ENCODE results near the gene MEGF6. TPM values are rescaled to one million over a fixed set of nuclear protein-coding genes. Genes with fewer than 3 reads are reported as not detected.

MEGF6 gene
- total and polyA plus RNA-seq, 8 donors = 40.6 to 108 (median 51.5) TPM

DNA sequence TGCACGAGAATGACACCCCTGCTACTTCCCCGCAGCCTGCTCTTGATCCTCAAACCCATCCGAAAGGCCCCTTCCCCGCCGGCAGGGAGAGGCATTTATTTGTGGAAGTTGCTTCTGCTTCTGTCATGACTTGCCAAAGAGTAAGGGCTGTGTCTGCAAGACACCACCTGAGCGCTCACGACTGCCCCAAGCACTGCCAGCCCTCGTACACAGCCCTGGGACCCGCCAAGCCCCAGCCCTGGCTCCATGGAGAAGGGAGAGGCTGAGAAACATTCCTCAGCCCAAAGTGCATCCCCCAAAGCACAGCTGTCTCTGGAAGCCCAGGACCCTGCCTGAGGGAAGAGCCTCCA is 7.2 kb upstream of the MEGF6 start:
- Histone ChIP-seq H3K9me3 (no peaks in the 10 kb centered on the region), H3K27ac (no peak overlapping the region), H3K4me1 (peaks cover 10 to 47% of the 10 kb centered on the region in 2 donors), H3K36me3 (no peaks in the 10 kb centered on the region), H3K4me3 (no peak overlapping the region), H3K27me3 (no peaks in the 10 kb centered on the region)
- intact Hi-C loops (cut with DNase I) = loop anchor here in 1 of 2 donors (5.0 kb wide), 1 partner anchor 51 kb away; no protein-coding TSS in a partner anchor
- TF ChIP-seq CTCF (IDR thresholded peaks at IDR 0.05) = no peak
- DNase-seq = no peak
- ATAC-seq = no peak

DNA sequence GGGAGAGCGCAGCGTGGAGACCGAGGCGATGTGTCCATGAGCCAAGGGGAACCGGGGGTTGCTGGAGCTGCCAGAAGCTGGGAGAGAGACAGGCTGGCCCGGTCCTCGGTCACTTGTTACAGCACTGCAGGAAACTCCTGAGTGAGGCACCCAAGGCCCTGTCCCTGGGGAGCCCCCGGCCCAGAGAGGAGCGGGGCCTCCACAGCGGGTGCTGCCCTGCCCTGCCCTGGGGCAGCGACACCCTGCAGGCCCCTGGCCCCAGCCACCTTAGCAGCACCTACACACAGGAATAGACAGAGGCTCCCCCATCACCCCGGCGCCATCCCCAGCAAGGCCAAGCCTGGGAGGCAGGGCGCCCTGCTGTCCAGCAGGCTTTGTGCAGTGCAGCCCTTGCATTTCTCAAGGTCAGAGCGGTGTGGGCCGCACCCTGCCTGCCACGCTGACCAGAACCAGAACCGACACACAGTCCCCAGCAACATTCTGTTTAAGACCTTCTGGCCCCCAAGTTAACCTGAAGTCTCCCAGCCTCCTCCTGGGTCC is 6.6 kb upstream of the MEGF6 start:
- Histone ChIP-seq H3K36me3 (no peaks in the 10 kb centered on the region), H3K27ac (no peak overlapping the region), H3K4me1 (peaks cover 8 to 44% of the 10 kb centered on the region in 2 donors), H3K27me3 (no peaks in the 10 kb centered on the region), H3K9me3 (no peaks in the 10 kb centered on the region), H3K4me3 (no peak overlapping the region)
- intact Hi-C loops (cut with DNase I) = loop anchor here in 1 of 2 donors (5.0 kb wide), 1 partner anchor 51 kb away; no protein-coding TSS in a partner anchor
- TF ChIP-seq CTCF (IDR thresholded peaks at IDR 0.05) = no peak
- ATAC-seq (no peak), DNase-seq (no peak)

DNA sequence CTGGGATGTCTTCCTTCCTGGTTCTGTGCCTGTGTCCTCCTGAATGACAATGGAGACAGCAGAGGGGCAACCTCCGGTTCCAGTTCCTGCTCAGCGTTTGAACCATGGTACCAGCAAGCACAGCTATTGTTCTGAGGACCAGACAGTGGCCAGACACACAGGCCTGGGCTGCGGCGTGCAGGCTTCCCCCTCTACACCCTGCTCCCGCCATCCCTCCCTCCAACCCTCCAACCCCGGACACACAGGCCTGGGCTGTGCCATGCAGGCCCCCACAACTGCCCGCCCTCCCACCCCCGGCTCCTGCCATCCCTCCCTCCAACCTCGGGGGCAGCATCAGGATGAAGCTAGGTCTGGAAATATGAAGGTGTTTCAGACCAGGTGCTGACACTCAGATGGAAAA is 5.6 kb upstream of the MEGF6 start:
- H3K4me3 ChIP-seq = no peak overlapping the region
- ATAC-seq (no peak), DNase-seq (no peak)
- H3K27me3 ChIP-seq = peaks cover 0 to 10% of the 10 kb centered on the region in 2 donors
- H3K4me1 ChIP-seq = peaks cover 17 to 49% of the 10 kb centered on the region in 2 donors
- H3K36me3 ChIP-seq = no peaks in the 10 kb centered on the region
- no peak overlapping the region for H3K27ac ChIP-seq
- no peak for TF ChIP-seq CTCF (IDR thresholded peaks at IDR 0.05)
- no peaks in the 10 kb centered on the region for H3K9me3 ChIP-seq
- intact Hi-C loops (cut with DNase I) = loop anchor here in 1 of 2 donors (5.0 kb wide), 1 partner anchor 50 kb away; no protein-coding TSS in a partner anchor

GRCh38 chr1:3614755-3615742 is 3.7 kb upstream of the MEGF6 start:
- Histone ChIP-seq H3K27ac (no peak overlapping the region), H3K27me3 (peaks cover 0 to 28% of the 10 kb centered on the region in 2 donors), H3K4me3 (no peak overlapping the region), H3K36me3 (no peaks in the 10 kb centered on the region), H3K9me3 (no peaks in the 10 kb centered on the region), H3K4me1 (peaks cover 27 to 59% of the 10 kb centered on the region in 2 donors)
- intact Hi-C loops (cut with DNase I) = loop anchor here in 1 of 2 donors (5.0 kb wide), 1 partner anchor 48 kb away; no protein-coding TSS in a partner anchor
- DNase-seq = no peak
- ATAC-seq = peak; percentile 9
- TF ChIP-seq CTCF (IDR thresholded peaks at IDR 0.05) = peak; percentile 51 to 56

- Histone ChIP-seq H3K36me3 (no peaks in the 10 kb centered on the region), H3K9me3 (no peaks in the 10 kb centered on the region), H3K27me3 (peaks cover 0 to 38% of the 10 kb centered on the region in 2 donors), H3K27ac (no peak overlapping the region), H3K4me1 (peaks cover 27 to 60% of the 10 kb centered on the region in 2 donors), H3K4me3 (peak overlapping the region in 1 of 2 donors; percentile 57)
- DNase-seq (no peak), ATAC-seq (no peak)
- no peak for TF ChIP-seq CTCF (IDR thresholded peaks at IDR 0.05)
- intact Hi-C loops (cut with DNase I) = no loop called here
Measured at GRCh38 chr1:3612123-3612522, 815 bp upstream of the MEGF6 start.

Measured in left lung (tissue), 10 donors.